ENCODE data around the gene VAC14.

VAC14 gene

DNA sequence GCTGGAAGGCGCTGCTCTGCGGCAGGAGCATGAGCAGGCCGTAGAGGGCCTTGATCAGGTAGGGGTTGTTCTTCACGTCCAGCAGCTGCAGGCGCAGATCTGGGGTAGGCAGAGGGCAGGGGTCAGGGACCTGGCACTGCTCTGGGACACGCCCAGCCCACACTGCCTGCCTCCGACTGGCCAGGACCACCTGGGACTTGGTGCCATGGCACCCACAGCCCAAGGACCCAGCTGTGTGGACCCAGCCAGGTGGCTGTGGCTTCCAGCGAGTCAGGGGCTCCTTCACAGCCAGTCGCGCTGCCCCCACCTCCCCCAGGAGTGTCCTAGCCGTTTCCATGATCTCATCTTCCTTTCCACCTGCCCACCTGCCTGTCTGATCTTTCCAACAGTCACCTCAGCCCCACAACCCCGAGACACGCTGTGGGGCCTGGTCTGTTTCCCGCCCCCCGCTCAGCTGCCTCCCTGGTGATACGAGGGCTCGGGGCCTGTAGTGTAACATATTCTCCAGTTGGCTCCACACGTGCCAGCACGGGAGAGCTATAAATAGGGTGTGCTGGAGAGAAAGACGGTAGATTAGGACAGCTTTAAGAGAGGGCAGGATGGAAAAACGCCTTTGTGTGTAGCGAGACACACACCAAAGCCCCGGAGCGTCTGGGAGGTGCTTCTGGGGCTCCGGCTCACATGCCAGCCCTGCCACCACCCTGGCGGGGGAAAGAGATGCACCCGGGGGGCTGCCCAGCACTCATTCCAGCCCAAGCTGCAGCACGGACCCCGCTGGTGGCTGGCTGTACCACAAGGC lies 107.9 kb downstream of the VAC14 start:
- no peak for DNase-seq (ENCODE audit: low spot score)

DNA sequence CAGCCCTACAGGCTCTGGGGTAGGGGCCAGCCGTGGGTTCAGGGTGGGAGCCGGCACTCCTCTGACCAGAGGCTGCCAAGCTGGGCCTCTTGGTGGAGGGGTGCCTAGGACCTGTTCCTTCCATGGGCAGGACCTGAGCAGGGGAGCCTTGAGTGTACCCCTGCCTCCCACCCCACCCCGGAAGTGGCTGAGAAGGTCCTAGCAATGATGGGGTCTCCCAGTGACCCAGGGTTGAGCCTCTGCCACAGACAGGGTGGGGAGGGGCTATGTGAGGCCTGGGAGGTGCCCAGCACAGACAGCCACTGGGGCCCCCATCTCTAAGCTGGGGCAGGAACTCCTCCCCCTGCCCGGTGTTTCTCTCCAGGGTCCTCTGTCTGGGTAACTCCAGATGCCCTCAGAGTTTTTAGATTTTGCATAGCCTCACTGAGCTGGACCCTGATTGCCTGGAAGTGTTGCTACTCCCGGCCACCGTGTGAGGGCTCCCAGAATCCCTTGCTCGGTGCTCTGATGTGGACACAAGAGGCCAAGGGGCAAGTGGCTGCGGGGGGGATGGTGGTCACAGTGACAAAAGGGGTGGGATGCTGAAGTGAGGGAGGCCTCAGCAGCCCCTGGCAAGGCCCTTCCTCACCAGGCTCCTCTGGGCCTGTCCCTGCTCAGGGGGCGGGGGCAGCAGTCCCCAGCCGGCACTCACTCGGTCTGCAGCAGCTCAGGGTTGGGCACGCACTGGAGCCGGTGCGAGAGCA lies 108.7 kb downstream of the VAC14 start:
- no peak for DNase-seq (ENCODE audit: low spot score)

DNA sequence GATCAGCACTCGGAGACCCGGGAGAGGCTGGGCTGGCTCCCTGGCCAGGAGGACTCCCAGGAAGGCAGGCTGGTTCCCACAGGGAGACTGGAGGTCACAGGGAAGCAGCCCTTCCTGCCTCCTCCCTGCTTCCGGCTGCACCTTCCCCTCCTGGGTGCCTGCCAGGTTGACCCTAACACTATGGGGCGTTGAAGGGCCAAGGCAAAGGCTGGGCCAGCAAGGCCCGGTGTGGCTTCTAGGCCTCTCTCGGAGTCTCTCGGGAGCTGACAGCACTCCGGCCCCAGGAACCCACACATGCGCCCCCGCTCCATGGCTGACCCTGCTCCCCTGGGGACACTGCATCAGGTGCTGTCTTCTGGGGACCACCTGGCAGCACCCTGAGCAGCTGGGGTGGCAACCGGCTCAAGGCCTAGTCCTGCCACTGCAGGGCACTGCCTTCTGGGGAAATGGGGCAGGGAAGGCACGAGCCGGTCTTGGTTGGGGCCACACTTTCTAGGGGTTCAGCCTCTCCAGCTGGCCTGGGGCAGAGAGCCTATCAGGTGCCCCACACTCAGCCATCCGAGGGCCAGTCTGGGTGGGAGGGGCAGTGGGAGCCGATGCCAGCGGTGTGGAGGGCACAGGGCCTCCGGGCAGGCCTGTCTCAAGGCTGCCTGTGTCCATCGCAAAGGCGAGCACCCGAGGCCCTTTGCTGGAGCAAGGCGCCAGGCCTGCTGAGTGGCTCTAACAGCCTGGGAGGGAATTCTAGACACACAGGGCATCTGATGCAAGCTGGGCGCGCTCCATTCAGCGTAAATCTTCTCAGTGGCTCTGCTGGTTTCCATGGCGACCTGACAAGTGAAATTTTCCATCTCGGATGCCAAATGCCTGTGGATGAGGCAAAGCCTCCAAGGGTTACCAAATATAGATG lies 109.5 kb downstream of the VAC14 start:
- no peak for DNase-seq (ENCODE audit: low spot score)

DNA sequence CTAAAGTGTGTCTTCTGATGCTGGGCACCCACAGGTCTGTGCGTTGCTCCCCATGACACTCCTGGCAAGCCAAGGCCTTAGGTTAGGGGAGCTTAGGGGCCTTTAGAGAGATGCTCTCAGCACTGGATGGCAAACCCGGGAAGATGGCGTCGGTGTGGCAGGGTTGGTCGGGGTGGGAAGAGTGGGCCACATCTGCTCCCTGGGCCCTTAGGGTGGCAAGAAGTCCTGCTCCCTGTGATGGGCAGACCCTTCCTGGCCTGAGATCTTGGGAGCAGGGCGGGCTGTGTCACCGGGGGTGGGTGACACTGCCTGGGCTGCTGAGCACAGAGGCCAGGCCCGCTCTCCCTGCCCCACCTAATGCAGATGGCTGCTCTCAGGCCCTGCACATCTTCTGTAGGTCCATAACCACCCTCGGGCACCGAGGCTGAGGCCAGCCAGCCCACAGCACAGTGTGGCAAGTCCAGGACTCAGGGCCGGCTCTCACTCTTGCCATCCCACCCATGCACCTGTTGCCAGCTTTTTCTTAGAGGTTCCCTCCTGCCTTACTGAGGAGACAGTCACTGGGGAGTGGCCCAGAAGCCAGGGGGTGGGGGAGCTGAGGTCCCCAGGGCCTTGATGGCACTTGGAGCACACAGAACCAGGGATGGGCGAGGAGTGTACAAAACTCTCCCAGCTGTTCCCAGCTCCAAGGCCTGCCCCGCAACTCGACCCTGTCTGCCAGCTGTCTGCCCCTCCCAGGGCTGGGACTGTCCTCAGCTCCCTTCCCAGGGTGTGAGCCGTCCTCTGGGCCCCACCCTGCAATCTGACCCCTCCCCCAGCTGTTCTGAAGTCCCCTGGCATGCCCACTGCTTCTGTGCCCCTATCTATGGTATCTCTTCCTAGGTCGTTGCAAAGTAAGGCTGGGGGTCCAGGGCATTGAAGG lies 110.7 kb downstream of the VAC14 start:
- DNase-seq (ENCODE audit: low spot score): no peak

DNA sequence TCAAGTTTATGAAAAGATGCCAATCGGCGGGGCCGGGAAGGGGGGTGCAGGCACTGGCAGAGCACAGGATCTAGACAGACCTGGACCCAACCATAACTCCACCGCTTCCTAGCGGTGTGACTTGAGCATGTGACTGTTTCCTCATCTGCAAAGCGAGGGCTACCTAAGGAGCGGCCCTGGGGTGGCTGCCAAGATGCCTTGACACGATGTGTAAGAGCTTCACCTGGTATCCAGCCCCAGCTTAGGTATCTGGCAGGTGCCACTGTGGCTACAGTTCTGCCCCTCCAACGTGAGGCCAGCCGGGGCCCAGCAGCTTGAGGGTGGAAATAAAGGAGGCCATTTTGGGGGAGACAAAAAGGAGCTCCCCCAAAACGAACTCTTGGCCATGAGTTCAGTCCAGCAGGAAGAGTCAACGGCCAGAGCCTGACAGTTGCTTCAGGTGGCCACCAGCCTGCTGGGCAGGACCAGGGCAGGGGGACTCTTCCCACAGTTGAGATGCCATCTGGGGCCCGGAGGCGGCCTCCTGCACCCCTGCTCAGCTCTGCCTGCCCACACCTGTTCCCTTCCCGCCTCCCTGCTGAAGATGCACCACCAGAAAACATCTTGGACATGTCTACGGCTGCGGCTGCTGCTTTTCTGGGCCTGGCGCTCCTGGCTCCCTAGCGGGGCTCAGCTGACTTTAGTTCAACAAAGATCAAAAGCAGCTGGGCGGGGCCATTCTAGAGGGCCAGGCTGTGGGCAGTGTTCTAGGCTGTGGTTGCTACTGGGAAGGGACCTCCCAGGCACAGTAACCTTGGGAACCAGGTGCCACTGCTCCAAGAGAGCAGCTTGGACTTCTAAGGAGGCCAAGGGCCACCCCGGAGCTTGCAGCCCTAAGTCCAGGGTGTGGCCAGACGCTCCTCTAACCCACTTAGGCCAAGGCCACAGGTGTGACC lies 111.7 kb downstream of the VAC14 start:
- DNase-seq (ENCODE audit: low spot score): no peak

DNA sequence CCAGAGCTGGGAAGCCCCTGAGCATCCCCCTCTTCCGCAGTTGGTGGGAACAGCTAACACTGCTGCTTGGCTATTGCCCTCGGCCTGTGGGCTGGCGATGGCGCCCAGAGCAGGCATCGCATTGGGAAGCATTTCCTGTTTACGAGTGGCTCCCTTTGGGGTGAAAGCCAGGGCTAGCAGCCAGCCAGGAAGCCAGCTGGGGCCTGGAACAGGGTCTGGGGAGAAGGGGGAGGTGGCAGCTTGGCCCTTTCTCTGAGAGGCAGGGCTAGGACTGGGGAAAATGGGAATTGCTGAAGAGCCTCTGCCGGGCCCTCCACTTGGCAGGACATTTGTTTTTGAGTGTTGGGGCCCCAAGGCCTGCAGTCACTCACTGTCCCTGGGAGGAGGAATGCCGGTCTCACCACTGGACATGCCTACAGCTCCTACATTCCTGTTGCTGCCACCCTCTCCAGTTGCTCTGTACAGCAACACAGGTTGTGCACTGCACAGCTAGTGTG lies 112.7 kb downstream of the VAC14 start:
- no peak for DNase-seq (ENCODE audit: low spot score)

DNA sequence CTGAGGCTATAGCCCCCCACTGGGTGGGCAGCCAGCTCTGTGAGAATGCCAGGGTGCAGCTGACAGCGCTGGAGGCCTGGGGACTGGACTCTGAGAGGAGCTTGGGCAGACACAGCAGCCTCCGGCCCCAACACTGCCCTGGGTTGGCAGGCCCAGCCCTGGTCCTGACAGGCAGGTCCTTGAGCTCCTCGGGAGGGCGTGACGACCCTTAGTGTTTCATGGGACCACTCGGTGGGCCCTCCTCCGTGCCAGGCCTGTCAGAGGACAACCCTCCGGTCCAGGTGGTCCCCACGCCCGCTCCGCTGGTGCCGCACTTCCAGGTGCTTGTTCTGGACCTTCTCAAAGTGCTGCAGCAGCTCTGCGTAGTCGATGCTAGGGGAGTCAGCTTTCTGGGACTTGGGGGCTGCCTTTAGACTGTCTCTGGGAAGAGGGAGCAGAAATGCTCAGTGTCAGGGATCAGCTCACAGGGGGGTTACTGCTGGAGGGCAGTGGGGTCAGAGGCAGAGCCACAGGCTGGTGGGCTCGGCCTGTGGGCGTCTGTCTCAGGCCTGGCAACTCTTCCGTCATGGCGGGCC lies 113.2 kb downstream of the VAC14 start:
- DNase-seq (ENCODE audit: low spot score): no peak

DNA sequence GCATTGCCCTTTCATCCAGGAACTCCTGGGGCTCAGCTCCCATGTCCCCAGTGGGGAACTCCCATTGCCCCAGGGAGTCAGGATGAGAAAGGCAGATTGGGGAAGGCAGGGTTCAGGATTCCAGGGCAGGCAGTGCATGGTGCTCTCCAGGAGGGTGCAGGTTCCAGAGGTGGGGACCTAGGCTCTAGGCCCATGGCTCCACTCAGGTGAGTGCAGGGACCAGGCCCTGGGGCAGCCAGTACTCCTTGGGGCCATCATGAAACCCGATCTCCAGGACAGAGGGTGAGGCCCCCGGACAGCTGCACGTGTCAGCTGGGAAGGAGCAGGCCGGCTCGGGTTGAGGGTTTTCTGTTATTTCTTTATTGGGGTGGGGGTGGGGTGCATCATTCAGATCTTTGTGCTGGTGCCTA lies 113.9 kb downstream of the VAC14 start:
- no peak for DNase-seq (ENCODE audit: low spot score)

DNA sequence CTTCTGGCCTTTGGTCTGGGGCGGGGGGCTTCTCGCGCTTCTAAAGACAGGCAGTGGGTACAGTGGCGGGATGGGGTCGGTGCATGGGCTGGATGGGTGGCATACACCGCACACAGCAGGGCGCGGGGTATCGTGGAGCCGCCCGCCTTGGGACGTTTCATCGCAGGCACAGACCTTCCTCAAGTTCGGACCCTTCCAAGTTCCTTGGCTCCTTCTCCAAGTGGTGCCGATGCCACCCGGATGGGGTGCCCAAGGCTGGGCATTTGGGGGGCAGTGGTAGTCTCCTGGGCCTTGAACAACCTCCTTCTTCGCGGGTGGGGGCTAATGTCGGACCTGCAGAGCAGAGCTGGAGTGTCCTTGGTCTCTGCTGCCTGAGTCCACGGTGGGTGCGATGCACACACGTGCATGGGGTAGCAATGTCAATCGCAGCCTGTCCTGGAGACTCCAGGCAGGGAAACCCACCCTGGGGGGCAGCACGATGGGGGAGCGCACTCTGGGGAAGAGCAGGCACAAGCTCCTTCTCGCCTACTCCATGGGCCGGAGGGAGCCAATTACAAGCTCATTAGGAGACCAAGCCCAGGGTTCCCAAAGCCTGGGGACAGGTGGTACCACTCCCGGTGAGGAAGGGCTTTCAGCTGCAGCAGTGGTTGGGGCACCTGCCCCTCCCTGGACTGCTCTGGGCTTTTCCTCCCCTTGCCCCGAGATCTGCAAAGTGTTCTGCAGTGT lies 114.4 kb downstream of the VAC14 start:
- no peak for DNase-seq (ENCODE audit: low spot score)

DNA sequence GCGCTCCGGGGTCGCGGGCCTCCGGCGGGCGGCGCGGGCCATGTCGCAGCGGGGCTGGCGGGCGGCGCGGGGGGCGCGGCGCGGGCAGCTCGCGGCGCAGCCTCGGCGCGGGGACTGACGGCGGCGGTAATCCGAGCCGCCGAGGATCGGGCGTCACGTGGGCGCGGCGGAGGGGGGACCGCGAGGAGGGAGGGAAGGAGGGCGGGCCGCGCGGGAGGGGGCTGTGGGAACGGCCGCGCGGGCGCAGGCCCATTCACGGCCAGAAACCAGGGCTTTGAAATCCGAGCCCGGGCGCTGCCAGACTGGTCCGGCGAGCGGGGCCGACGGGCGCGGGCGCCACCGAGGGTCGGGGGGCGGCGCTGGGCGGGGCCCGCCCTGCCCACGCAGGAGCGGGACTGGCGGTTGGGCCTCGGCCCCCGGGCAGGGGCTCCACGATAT lies 115.0 kb downstream of the VAC14 start, which contains the start of gene MTSS2:
Gene MTSS2, minus strand, starts transcription at position 116 of the 438 bp plus-strand sequence. CDS start 262 bp downstream, outside the sequence.
- no peak for DNase-seq (ENCODE audit: low spot score)

DNA sequence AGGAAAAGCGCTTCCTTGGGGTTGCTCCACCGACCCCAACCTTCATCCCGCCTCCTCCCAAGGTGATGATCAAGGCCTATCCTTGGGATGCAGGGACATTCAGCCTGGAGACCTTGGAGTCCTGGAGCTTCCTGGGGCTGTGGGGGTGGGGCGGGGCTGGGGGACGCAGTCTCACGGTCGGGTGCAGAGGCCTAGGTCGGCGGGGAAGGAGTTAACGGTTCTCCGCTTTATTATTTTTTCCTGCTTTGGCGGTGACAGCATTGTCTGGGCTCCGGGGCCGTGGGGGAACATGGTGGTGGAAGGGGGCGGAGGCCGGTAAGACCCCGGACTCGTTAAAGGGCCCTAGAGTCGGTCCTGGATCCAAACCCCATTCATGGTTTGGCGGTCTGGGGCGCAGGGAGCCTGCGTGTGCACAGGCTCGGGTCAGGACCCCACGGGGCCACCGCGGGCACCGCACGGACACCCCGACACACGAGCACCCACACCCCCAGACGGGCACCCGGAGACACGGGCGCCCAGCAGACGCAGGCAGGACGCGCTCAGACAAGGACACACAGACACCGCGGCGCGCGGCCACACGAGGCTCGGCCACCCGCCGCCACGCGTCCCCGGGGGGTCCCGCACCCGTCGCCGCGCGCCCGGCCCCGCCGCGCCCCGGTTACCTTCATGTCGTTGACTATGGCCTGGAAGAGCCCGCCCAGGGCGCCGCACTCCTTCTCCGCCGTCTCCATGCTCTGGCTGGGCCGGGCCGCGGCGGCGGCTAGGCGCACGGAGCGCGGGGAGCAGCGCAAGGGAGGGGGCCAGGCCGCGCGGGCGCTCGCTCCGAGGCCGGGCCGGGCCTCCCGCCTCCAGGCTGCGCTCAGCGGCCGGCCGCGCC lies 115.7 kb downstream of the VAC14 start:
- no peak for DNase-seq (ENCODE audit: low spot score)

DNA sequence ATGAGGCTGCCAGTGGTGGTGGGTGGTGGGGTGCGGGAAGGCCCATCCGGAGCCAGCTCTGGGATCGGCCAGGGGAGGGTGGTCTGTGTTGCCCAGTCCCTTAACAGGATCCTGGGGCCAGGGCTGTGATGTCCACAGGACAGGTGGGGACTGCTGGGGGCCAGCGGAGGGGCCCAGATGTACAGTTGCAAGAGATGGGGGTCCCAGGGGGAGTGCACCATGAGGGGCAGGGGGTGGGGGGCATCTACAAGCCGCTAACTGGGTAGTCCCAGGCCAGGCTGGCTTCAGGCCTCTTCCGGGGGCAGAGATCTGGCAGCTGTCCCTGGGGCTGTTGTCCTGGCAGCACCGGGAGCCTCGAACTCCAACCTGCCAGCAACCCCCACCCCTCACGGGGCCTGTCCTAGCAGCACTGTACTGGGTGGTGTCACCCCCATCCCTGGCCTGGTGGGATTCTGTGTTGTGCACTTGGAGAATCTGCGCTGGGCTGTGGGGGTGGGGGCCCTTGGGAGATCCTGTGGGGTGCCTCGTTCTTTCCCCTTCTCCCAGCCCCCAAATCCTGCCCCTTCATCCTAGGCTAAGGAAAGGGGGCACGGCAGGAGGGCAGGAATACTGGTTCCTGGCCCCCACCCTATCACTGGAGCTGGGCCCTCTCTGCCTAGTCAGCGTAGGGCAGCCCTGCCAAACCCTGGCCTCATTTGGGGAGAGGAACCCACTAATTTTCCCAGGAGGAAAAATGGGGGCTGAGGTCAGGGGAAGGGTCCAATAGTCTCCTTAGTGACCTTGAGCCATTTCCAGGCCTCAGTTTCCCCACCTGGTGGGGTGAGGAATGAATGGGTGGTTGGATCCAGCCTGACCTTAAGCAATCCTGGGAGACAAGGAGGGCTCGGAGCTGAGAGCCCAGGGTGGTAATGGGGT lies 116.6 kb downstream of the VAC14 start:
- DNase-seq (ENCODE audit: low spot score): no peak

DNA sequence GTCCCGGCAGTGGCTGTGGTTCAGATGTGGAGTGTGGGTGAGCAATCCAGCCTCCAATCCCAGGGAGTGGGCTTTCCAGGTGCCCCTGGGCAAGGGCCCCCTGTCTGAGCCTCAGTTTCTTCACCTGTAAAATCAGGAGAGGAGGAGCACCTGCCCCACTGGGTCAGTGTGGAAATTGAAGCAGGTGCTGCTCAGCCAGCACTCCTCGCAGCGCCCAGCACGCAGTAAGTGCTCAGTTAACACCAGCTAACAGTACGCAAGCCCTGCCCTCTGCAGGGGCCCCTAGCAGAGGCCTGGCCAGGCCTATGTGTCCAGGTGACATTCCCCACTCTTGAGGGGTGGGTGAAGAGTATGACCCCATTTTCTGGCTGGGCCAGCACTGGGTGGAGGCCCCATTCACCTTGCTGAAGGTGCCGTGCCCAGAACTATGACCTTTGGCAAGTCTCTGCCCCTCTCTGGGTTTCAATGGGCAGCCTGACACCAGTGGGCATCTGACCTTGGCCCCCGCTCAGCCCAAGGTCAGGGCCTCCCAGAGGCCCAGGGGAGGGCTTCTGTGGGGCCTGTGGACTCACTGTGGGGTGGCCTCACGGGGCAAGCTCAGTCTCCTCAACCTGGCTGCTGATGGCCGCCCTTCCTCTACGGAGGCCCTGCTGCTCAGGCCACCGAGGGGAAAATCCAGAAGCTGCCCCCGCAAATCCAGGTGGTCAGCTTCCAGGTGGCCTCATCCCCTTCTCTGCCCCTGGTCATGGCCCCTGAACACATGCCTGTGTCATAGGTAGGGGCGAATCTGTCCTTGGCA lies 117.6 kb downstream of the VAC14 start:
- DNase-seq (ENCODE audit: low spot score): no peak

DNA sequence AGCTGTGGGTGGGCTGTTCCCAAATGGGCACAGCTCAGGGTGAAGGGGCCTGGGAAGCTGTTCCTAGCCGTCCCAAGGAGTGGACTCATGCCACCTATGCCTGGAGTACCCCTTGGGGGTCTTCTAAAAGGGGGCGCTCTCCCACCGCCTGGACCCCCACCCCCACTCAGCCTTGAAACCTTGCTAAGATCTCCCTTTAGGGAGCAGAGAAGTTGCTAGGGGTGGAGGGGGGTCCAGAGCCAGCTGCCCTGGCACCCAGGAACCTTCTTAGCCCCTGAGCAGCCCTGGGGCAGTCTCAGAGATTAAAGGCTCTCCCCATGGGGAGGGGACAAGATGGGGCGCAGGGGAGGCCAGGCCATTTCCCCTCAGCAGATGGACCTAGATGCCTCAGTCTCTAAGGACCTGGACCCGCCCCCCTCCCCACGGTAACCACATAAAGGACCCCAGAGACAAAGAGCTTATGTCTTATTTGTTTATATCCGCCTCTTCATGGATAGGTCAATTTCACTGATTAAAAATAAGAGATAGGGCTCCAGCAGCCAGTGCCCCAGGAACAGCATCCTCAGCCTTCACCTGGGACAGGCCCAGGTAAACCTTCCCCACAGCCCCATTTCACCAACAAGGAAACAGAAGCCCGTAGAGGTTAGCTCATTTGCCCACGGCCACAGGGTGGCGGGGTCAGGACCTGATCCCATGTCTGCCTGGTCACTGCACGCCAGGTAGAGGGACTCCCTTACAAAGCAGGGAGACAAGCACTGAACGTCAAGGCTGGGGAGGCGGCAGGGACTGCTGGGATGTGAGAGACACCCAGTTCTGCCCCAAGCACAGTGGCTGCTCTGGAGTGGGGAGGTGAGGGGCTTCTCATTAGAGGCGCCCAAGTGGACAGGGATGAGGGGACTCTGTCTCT lies 118.5 kb downstream of the VAC14 start:
- DNase-seq (ENCODE audit: low spot score): no peak
